Neural cell (in vitro differentiated cells): ENCODE data around the gene STXBP5. TPM values are rescaled to one million over a fixed set of nuclear protein-coding genes. Genes with fewer than 3 reads are reported as not detected.

Experiments used
- H2AFZ ChIP-seq: fragments of 200-600, 300-800 bp; sonication (generic), shearing (Covaris generic); 2 replicates; pipeline ENCODE4 v1.6.0; 2014; ENCODE audit warnings: low read depth, mild to moderate bottlenecking, antibody characterized with exemption, low read length, moderate library complexity
- H3F3A ChIP-seq: fragments of 200-600 bp; shearing (Covaris generic); 2 replicates; pipeline ENCODE4 v1.6.1; 2016; ENCODE audit warnings: mild to moderate bottlenecking, moderate library complexity, mixed read lengths, antibody characterized with exemption, low read length; ENCODE audit not compliant: insufficient read depth, poor library complexity, severe bottlenecking
- H3K27ac ChIP-seq: fragments of 200-600, 300-800 bp; sonication (generic), shearing (Covaris generic); 2 replicates; pipeline ENCODE4 v1.5.1; 2014; ENCODE audit warnings: mild to moderate bottlenecking, low read length, moderate library complexity
- H3K27me3 ChIP-seq: fragments of 300-800, 200-600 bp; sonication (generic), shearing (Covaris generic); 2 replicates; pipeline ENCODE4 v1.6.0; 2014; ENCODE audit warnings: mild to moderate bottlenecking, low read depth, low read length, moderate library complexity; ENCODE audit not compliant: insufficient read depth
- H3K36me3 ChIP-seq: fragments of 300-800, 200-600 bp; sonication (generic), shearing (Covaris generic); 2 replicates; pipeline ENCODE4 v1.5.1; 2014; ENCODE audit warnings: mild to moderate bottlenecking, antibody characterized with exemption, low read length, moderate library complexity; ENCODE audit not compliant: insufficient read depth
- H3K4me2 ChIP-seq: fragments of 300-800, 200-600 bp; sonication (generic), shearing (Covaris generic); 2 replicates; pipeline ENCODE4 v1.6.0; 2014; ENCODE audit warnings: mild to moderate bottlenecking, low read length
- H3K4me3 ChIP-seq: fragments of 300-800, 200-600 bp; sonication (generic), shearing (Covaris generic); 2 replicates; pipeline ENCODE4 v1.5.1; 2014; ENCODE audit warnings: mild to moderate bottlenecking, low read length, moderate library complexity
- H3K79me2 ChIP-seq: fragments of 200-600 bp; shearing (Covaris generic); replicated peaks from 2 replicates; pipeline ENCODE4 v1.6.0; 2014; ENCODE audit warnings: mild to moderate bottlenecking, low read length, moderate library complexity; ENCODE audit not compliant: insufficient read depth
- H3K9ac ChIP-seq: fragments of 300-800, 200-600 bp; sonication (generic), shearing (Covaris generic); 2 replicates; pipeline ENCODE4 v1.6.1; 2016; ENCODE audit warnings: mild to moderate bottlenecking, low read length, mixed read lengths
- H3K9me2 ChIP-seq: fragments of 200-600 bp; shearing (Covaris generic); 2 replicates; pipeline ENCODE4 v1.6.1; 2016; ENCODE audit warnings: mild to moderate bottlenecking, low read length, mixed read lengths; ENCODE audit not compliant: insufficient read depth
- H3K9me3 ChIP-seq: fragments of 200-600, 300-800 bp; sonication (generic), shearing (Covaris generic); 2 replicates; pipeline ENCODE4 v1.6.1; 2016; ENCODE audit warnings: mild to moderate bottlenecking, mixed run types, low read length, moderate library complexity, mixed read lengths
- H4K20me1 ChIP-seq: fragments of 200-600 bp; shearing (Covaris generic); 2 replicates; pipeline ENCODE4 v1.6.1; 2016; ENCODE audit warnings: mild to moderate bottlenecking, mixed run types; ENCODE audit not compliant: insufficient read depth
- EP300 ChIP-seq: fragments of 450-650 bp; conservative IDR thresholded peaks from 2 replicates; pipeline ENCODE4 v1.6.1; 2014; ENCODE audit warnings: antibody characterized with exemption, mild to moderate bottlenecking, moderate library complexity; ENCODE audit not compliant: poor library complexity, severe bottlenecking
- EZH2 ChIP-seq: fragments of 200-600, 300-800 bp; shearing (Covaris generic), sonication (generic); IDR thresholded peaks from 2 replicates; pipeline ENCODE4 v1.6.1; 2014; ENCODE audit warnings: antibody characterized with exemption, low read length, borderline replicate concordance, mild to moderate bottlenecking; ENCODE audit not compliant: insufficient read depth, poor library complexity, severe bottlenecking
- MXI1 ChIP-seq: fragments of 450-650 bp; conservative IDR thresholded peaks from 2 replicates; pipeline ENCODE4 v1.6.1; 2014; ENCODE audit warnings: antibody characterized with exemption, mild to moderate bottlenecking; ENCODE audit not compliant: poor library complexity, severe bottlenecking
- POLR2AphosphoS5 ChIP-seq: IDR thresholded peaks from 2 replicates; pipeline ENCODE4 v1.6.1; 2012
- RAD21 ChIP-seq: fragments of 450-650 bp; conservative IDR thresholded peaks from 2 replicates; pipeline ENCODE4 v1.6.1; 2014; ENCODE audit warnings: antibody characterized with exemption, mild to moderate bottlenecking, moderate library complexity
- SMC3 ChIP-seq: fragments of 450-650 bp; conservative IDR thresholded peaks from 2 replicates; pipeline ENCODE4 v1.6.1; 2014; ENCODE audit warnings: antibody characterized with exemption, mild to moderate bottlenecking, moderate library complexity; ENCODE audit not compliant: poor library complexity
- TAF1 ChIP-seq: IDR thresholded peaks from 2 replicates; pipeline ENCODE4 v1.6.1; 2012; ENCODE audit warnings: low read depth
- polyA plus RNA-seq: library from polyadenylated mRNA; depleted of rRNA; stranded (reverse); fragments of >200 nt; gene quantifications from 2 replicates; pipeline ENCODE4 v1.2.3, GENCODE V29; 2014
- TF ChIP-seq, protein P1 (sequence below): fragments of 450-650 bp; IDR thresholded peaks from 2 replicates; pipeline ENCODE4 v1.5.1; 2014; ENCODE audit warnings: antibody characterized with exemption, mild to moderate bottlenecking, moderate library complexity; ENCODE audit not compliant: poor library complexity, severe bottlenecking
- TF ChIP-seq, protein P2 (sequence below): IDR thresholded peaks from 2 replicates; pipeline ENCODE4 v1.6.1; 2012; ENCODE audit warnings: borderline replicate concordance

Gene STXBP5
- polyA plus RNA-seq, 1 donor from 2014 or later = 56.4 TPM

DNA sequence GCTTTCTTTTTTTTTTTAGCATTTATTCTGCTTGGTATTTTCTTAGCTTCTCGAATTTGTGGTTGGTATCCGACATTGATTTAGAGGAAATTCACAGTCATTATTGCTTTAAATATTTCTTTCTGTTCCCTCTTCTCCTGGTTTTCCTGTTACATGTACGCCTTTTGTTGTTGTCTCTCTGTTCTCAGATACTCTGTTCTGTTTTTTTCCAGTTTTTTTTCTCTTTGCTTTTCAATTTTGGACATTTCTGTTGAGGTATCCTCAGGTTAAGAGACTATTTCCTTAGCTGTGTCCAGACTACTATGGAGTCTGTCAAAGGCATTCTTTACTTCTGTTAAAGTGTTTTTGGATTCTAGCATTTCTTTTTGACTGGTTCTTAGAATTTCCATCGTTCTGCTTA lies 17.5 kb downstream of the STXBP5 start:
- Histone ChIP-seq H3K9ac (no peak overlapping the region), H4K20me1 (no peaks in the 10 kb centered on the region), H3K79me2 (peaks cover 8% of the 10 kb centered on the region), H2AFZ (no peak overlapping the region), H3K9me3 (no peaks in the 10 kb centered on the region), H3F3A (no peaks in the 10 kb centered on the region), H3K4me2 (no peak overlapping the region), H3K27ac (no peak overlapping the region), H3K9me2 (no peaks in the 10 kb centered on the region), H3K4me3 (no peak overlapping the region), H3K27me3 (no peaks in the 10 kb centered on the region), H3K36me3 (peaks cover 7% of the 10 kb centered on the region)
- TF ChIP-seq, protein P1, sequence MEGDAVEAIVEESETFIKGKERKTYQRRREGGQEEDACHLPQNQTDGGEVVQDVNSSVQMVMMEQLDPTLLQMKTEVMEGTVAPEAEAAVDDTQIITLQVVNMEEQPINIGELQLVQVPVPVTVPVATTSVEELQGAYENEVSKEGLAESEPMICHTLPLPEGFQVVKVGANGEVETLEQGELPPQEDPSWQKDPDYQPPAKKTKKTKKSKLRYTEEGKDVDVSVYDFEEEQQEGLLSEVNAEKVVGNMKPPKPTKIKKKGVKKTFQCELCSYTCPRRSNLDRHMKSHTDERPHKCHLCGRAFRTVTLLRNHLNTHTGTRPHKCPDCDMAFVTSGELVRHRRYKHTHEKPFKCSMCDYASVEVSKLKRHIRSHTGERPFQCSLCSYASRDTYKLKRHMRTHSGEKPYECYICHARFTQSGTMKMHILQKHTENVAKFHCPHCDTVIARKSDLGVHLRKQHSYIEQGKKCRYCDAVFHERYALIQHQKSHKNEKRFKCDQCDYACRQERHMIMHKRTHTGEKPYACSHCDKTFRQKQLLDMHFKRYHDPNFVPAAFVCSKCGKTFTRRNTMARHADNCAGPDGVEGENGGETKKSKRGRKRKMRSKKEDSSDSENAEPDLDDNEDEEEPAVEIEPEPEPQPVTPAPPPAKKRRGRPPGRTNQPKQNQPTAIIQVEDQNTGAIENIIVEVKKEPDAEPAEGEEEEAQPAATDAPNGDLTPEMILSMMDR = no peak
- TF ChIP-seq EZH2 = no peak
- TF ChIP-seq EP300 = no peak
- no peak for TF ChIP-seq MXI1
- TF ChIP-seq TAF1 = no peak
- TF ChIP-seq SMC3 = no peak
- no peak for TF ChIP-seq POLR2AphosphoS5
- TF ChIP-seq, protein P2, sequence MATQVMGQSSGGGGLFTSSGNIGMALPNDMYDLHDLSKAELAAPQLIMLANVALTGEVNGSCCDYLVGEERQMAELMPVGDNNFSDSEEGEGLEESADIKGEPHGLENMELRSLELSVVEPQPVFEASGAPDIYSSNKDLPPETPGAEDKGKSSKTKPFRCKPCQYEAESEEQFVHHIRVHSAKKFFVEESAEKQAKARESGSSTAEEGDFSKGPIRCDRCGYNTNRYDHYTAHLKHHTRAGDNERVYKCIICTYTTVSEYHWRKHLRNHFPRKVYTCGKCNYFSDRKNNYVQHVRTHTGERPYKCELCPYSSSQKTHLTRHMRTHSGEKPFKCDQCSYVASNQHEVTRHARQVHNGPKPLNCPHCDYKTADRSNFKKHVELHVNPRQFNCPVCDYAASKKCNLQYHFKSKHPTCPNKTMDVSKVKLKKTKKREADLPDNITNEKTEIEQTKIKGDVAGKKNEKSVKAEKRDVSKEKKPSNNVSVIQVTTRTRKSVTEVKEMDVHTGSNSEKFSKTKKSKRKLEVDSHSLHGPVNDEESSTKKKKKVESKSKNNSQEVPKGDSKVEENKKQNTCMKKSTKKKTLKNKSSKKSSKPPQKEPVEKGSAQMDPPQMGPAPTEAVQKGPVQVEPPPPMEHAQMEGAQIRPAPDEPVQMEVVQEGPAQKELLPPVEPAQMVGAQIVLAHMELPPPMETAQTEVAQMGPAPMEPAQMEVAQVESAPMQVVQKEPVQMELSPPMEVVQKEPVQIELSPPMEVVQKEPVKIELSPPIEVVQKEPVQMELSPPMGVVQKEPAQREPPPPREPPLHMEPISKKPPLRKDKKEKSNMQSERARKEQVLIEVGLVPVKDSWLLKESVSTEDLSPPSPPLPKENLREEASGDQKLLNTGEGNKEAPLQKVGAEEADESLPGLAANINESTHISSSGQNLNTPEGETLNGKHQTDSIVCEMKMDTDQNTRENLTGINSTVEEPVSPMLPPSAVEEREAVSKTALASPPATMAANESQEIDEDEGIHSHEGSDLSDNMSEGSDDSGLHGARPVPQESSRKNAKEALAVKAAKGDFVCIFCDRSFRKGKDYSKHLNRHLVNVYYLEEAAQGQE = no peak
- no peak for TF ChIP-seq RAD21

DNA sequence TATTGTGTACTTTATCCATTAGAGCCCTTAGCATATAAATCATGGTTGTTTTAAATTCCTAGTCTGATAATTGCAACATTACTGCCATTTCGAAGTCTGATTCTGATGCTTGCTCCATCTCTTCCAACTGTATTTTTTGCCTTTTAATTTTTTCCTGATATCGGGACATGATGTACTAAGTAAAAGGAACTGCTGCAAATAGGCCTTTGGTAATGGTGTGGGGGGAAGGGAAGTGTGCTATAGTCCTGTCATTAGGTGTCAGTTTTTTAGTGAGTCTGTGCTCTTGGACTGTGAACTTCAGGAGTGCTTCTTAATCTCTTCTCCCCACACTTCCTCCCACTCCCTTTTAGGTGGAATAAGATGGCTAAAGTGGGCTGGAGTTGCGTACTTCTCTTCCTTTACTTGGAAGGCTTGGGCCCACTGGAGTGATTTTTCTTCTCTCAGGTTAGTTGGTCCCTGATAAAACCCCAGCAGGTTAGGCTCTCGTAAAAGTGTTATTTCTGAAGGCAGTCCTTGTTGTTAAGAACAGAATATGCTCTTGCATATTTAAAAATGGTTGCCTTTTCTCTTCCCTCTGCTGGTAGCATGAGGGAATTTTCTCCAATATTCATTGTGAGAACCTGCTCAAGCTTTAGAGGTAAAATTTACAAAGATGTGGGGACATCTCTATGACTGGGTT lies 18.1 kb downstream of the STXBP5 start:
- Histone ChIP-seq H3F3A (no peaks in the 10 kb centered on the region), H3K36me3 (peaks cover 7% of the 10 kb centered on the region), H3K9me2 (no peaks in the 10 kb centered on the region), H3K9ac (no peak overlapping the region), H3K4me3 (no peak overlapping the region), H3K9me3 (no peaks in the 10 kb centered on the region), H3K27ac (no peak overlapping the region), H3K4me2 (no peak overlapping the region), H4K20me1 (no peaks in the 10 kb centered on the region), H3K79me2 (peaks cover 8% of the 10 kb centered on the region), H2AFZ (no peak overlapping the region), H3K27me3 (no peaks in the 10 kb centered on the region)
- TF ChIP-seq SMC3 (peak; percentile 69), EP300 (no peak), RAD21 (peak; percentile 51), TAF1 (no peak)
- TF ChIP-seq, protein P1 = peak; percentile 60
